SJSA1 (cell line): Measurements from ENCODE around the gene CELA3A. TPM values are rescaled to one million over a fixed set of nuclear protein-coding genes. Genes with fewer than 3 reads are reported as not detected.
"Not testable (repeated sequence)": the region's sequence is repeated elsewhere in the genome, so short reads cannot be mapped to it uniquely, and the experiment has no call there.

Experiments
- DNase-seq, 2 experiments: peaks; one replicate each; pipeline ENCODE4 v3.0.0-alpha.2; 2015 to 2020; ENCODE audit warnings: low spot score in 2 of 2, low read depth in 1 of 2
- H3K27ac ChIP-seq: fragments of 250-450 bp; sonication (Bioruptor Pico); 2 replicates; pipeline ENCODE4 v1.5.1; 2020; ENCODE audit warnings: mild to moderate bottlenecking, moderate library complexity
- H3K27me3 ChIP-seq: fragments of 250-450 bp; sonication (Bioruptor Pico); replicated peaks from 2 replicates; pipeline ENCODE4 v1.5.1; 2020; ENCODE audit warnings: mild to moderate bottlenecking, moderate library complexity
- H3K36me3 ChIP-seq: fragments of 250-450 bp; sonication (Bioruptor Pico); 2 replicates; pipeline ENCODE4 v1.5.1; 2020; ENCODE audit warnings: mild to moderate bottlenecking
- H3K4me1 ChIP-seq: fragments of 250-450 bp; sonication (Bioruptor Pico); replicated peaks from 2 replicates; pipeline ENCODE4 v1.6.1; 2021; ENCODE audit warnings: mild to moderate bottlenecking
- H3K4me3 ChIP-seq: fragments of 250-450 bp; sonication (Bioruptor Pico); 2 replicates; pipeline ENCODE4 v1.5.1; 2020; ENCODE audit warnings: mild to moderate bottlenecking
- H3K9me3 ChIP-seq: fragments of 250-450 bp; sonication (Bioruptor Pico); replicated peaks from 2 replicates; pipeline ENCODE4 v1.5.1; 2020; ENCODE audit warnings: mild to moderate bottlenecking
- total RNA-seq: library from RNA; depleted of rRNA; stranded (reverse); fragments of >200 nt; shearing (Covaris generic); gene quantifications from 2 replicates; pipeline ENCODE4 v1.2.3, GENCODE V29; 2014

The CELA3A gene
- total RNA-seq, 1 experiment from 2014 or later: not detected

DNA sequence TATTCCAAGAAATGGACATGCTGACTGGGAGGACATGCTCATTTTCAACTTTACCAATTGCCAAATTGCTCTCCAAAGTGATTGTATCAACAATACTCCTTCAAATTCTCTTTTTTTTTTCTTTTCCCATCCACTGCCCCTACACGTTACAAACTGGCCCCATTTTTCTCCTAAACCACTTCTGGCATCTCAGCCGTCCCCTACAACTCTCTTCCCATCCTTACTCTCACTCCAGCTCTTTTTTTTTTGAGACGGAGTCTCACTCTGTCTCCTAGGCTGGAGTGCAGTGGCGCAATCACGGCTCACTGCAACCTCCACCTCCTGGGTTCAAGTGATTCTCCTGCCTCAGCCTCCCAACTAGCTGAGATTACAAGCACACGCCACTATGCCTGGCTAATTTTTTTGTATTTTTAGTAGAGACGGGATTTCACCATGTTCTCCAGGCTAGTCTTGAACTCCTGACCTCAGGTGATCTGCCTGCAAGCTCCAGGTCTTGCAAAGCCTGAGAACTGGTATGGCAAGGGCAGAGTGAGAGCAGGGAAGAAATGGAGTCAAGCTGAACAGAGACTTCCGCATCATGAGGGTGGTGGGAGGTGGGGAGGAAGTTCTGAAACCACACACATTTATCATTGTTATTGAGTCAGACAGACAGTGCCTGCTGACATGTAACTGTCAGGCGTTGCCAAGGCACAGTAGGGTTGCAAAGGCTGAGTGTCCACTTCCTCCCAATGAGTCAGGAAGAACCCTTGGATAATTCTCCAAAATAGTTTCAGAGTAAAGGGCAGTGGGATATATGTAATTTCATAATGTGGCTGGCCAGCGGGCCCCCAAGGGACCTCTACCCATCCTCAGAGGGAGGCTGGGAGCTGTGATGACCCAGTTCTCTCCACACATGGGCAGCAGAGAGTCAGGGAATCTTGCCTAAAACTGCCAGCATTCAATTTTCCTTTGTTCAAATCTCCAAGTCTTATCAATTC lies 17.4 kb downstream of the CELA3A start:
- DNase-seq: peak; percentile 68 to 82
- Histone ChIP-seq H3K27me3 (no peaks in the 10 kb centered on the region), H3K36me3 (no peaks in the 10 kb centered on the region), H3K9me3 (no peaks in the 10 kb centered on the region), H3K27ac (peak overlapping the region; percentile 58), H3K4me1 (peaks cover 16% of the 10 kb centered on the region), H3K4me3 (no peak overlapping the region)

DNA sequence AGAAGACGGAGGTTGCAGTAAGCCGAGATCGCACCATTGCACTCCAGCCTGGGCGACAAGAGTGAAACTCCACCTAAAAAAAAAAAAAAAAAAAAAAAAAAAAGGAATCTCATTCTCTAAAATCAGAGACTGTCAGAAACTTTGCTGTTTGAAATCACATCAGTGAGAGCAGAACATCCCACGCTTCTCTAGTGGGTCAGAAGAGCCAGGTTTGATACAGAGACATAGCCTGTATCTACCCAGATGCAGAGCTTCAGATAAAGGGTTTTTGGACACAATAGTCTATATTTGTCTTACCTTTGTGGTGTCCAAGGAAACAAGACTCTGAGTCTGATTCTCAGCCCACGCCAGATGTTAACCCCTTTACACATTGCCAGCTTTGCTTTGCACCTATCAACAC lies 19.6 kb downstream of the CELA3A start:
- H3K36me3 ChIP-seq: peaks cover 4% of the 10 kb centered on the region

DNA sequence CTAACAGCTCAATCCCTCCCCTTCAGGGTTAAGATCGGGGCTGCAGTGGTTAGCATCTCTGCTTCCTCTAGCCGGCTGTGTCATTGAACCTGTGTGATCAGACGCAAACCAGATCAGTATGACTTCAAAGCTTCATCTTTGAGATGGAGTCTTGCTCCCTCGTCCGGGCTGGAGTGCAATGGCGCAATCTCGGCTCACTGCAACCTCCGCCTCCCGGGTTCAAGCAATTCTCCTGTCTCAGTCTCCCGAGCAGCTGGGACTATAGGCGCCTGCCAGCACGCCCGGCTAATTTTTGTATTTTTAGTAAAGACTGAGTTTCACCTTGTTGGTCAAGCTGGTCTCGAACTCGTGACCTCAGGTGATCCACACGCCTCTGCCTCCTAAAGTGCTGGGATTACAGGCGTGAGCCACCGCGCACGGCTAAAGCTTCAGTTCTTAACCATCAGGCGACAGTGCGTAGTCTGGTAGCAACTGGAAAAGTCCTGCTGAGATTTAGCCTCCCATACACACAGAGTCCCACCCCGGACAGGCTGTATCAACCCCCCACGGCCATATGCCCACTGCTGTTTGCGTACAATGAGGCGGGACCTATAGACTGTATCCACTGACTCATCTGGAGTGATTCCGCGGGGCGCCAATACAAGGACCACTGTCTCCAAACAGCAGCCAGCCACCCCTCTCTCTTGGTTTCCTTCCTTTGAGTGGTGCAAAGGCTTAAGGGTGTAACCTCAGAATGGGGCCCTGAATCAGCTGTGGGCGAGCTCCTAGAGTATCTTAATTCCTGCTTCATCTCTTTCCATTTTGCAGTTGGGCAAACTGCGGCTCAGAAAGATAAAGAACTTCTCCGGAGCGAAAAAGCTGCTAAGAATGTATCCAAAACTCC lies 23.3 kb downstream of the CELA3A start:
- H3K36me3 ChIP-seq: peaks cover 7% of the 10 kb centered on the region
- peaks cover 22% of the 10 kb centered on the region for H3K4me1 ChIP-seq
- no peaks in the 10 kb centered on the region for H3K9me3 ChIP-seq
- peak; percentile 79 to 88 for DNase-seq
- H3K4me3 ChIP-seq: peak overlapping the region; percentile 91
- H3K27ac ChIP-seq: peak overlapping the region; percentile 100
- H3K27me3 ChIP-seq: no peaks in the 10 kb centered on the region

More for the DNA sequence above, 19.6 kb downstream of the CELA3A start:
- no peaks in the 10 kb centered on the region for H3K27me3 ChIP-seq
- H3K9me3 ChIP-seq: no peaks in the 10 kb centered on the region
- no peak overlapping the region for H3K27ac ChIP-seq
- no peak overlapping the region for H3K4me3 ChIP-seq
- H3K4me1 ChIP-seq: peaks cover 29% of the 10 kb centered on the region
- no peak for DNase-seq

DNA sequence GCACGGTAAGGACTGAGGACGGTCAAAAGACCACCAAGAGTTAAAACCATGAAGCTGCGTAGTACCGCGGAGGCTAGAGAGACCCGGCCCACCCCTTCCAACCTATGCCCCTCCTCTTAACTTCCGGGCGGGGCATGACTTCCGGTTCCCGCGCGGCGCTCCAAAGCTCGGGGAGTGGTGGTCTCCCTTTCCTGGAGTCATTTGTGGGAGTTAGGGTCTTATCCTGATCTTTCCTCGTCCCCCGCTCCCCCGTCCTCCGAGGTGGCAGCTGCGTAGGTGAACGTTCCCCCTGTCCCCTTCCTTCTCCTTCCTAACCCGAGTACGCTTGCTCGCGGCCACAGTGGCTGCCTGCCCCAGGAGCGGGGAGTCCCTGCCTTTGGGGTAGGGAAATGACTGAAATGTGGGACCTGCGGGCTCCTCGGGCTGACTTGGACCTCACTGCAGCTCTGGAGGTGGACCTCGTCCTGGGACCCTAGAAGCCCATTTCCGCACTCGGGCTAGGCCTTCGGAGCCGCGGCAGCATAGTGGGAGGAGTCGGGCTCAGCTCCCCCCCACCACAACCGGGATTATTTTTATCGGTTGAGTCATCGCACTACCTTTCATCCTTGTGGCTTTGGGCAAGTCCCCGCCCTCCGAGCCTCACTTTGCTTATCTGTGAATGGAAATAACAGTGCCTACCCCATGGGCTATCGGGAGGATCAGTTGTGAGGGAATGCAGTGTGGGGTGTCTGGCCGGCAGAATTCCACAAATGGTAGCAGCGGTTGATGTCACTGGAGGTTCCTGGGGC lies 24.1 kb downstream of the CELA3A start:
- Histone ChIP-seq H3K4me1 (peaks cover 20% of the 10 kb centered on the region), H3K27ac (peak overlapping the region; percentile 100), H3K36me3 (peaks cover 7% of the 10 kb centered on the region), H3K27me3 (no peaks in the 10 kb centered on the region), H3K4me3 (peak overlapping the region; percentile 91), H3K9me3 (no peaks in the 10 kb centered on the region)
- DNase-seq: peak; percentile 93 to 95

DNA sequence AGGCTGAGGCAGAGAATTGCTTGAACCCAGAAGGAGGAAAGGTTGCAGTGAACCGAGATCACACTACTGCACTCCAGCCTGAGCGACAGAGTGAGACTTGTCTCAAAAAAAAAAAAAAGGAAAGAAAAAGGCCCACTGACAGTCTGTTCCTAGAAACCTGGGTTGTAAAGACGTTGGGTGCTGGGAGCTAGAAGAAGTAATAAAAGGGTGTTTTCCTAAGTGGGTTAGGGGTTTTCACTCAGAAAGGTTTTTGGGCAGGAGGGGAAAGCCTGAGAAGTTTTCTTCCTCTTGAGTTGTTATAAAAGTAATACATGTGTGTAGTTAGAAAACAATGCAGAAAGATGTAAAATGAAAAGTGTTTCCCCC lies 25.4 kb downstream of the CELA3A start:
- Histone ChIP-seq H3K27me3 (no peaks in the 10 kb centered on the region), H3K4me1 (peaks cover 20% of the 10 kb centered on the region), H3K27ac (no peak overlapping the region), H3K9me3 (no peaks in the 10 kb centered on the region), H3K4me3 (no peak overlapping the region), H3K36me3 (peaks cover 7% of the 10 kb centered on the region)
- no peak for DNase-seq

DNA sequence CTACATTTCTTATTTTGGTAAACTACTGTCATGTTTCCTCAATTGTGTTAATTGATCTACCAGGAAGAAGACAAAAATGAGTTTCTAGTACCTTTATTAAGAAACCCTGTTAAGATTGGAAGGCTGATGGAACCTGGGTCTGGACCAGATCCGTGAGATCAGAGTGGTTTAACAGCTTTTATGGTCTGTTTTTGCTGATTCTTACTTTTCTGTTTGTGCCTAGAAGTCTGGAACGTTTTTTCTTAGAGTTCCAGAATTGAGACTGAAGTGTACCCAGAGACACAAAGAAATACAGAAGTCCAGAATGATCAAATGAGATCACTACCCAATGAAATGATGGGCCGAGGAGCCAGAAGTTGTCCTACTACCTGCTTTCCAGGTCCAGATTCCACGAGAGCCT lies 28.6 kb downstream of the CELA3A start:
- Histone ChIP-seq H3K4me3 (no peak overlapping the region), H3K4me1 (peaks cover 7% of the 10 kb centered on the region), H3K27me3 (no peaks in the 10 kb centered on the region), H3K36me3 (peaks cover 7% of the 10 kb centered on the region), H3K9me3 (no peaks in the 10 kb centered on the region), H3K27ac (no peak overlapping the region)
- no peak for DNase-seq

DNA sequence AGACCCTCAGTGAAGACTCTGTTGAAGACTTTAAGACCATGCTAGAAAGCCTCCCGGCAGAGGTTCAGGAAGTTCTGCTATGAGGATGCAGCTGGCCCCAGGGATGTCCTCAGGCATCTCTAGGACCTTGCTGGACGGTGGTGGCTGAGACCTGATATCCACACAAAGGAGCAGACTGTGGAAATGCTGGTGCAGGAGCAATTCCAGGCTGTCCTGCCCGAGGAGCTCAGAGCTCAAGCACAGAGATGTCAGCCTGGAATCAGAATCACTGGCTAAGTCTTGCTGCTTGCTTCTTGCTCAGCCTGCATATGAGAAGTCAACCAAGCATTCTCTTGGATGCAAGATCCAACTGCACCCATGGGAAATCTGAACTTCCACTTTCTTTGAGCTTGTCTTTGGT lies 29.0 kb downstream of the CELA3A start:
- Histone ChIP-seq H3K27ac (no peak overlapping the region), H3K9me3 (no peaks in the 10 kb centered on the region), H3K27me3 (no peaks in the 10 kb centered on the region), H3K36me3 (peaks cover 6% of the 10 kb centered on the region), H3K4me3 (no peak overlapping the region), H3K4me1 (peaks cover 7% of the 10 kb centered on the region)
- DNase-seq: no peak

DNA sequence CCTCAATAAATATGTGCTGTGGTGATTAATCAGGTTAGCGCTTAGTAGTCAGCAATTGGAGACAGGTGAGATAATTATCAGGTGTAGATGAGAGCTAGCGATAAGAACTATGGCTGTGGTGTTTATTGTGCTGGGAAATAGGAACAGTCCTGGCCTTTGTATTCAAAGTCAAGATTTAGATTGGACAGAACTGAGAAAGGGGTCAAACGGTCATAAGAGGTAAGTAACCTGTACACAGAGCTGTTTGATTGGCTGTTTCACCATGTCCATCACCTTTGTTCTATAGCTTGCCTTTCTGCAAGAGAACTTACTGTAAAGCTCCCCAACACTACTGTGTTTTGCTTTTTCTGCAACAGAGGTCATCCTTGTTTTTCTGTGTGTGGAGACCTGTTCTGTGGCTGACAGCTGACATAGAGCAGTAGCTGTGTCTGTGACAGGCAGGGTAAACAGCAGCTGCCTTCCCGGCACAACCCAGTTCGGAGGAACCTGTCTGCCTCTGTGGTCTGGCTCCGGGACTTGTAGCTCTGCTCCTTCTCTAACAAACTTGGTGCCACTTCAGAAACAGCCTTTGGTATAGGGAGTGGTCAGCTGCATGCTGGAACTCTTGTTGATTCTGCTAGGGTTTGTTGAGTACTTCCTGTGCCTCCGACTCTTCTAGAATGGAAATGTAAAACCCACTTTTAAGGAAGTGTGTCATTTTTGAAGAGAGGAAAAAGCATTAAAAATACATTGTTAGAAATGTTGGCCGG lies 29.9 kb downstream of the CELA3A start:
- no peak overlapping the region for H3K27ac ChIP-seq

DNA sequence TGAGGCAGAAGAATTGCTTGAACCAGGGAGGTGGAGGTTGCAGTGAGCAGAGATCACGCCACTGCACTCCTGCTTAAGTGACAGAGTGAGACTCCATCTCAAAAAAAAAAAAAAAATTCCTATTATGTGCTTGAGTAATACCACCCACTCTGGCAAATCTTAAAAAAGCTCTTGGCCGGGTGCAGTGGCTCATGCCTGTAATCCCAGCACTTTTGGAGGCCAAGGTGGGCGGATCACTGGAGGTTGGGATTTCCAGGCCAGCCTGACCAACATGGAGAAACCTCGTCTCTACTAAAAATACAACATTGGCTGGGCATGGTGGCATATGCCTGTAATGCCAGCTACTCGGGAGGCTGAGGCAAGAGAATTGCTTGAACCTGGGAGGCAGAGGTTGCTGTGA lies 33.4 kb downstream of the CELA3A start:
- not testable (repeated sequence) for H3K4me1 ChIP-seq, DNase-seq, H3K4me3 ChIP-seq, H3K27ac ChIP-seq, H3K9me3 ChIP-seq, H3K36me3 ChIP-seq, H3K27me3 ChIP-seq

More for the DNA sequence above, 29.9 kb downstream of the CELA3A start:
- H3K4me3 ChIP-seq: no peak overlapping the region
- 0 out of 2 replicates have a peak, but pooled peaks cover 3% of the 10 kb centered on the region for H3K36me3 ChIP-seq
- no peak for DNase-seq
- peaks cover 2% of the 10 kb centered on the region for H3K4me1 ChIP-seq
- H3K27me3 ChIP-seq: no peaks in the 10 kb centered on the region
- no peaks in the 10 kb centered on the region for H3K9me3 ChIP-seq

DNA sequence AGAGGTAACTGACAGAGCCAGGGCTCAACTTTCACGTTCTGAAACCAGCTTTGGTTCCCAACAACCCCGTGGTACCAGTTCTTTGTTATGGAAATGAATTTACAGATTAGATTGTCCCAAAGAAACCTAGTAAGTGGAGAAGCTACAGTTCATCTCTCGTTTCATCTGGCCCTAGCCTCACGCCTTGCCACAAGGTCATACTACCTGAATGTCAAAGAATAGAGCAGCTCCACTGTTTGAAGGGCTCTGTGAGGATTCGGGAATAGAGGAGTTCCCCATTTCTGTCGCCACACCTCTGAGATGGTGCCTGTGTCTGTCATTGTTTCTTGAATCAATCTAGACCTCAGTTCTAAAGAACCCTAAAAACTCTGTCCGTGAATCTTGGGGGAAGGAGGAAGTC lies 36.1 kb downstream of the CELA3A start:
- DNase-seq: no peak
- Histone ChIP-seq H3K9me3 (no peaks in the 10 kb centered on the region), H3K27ac (no peak overlapping the region), H3K4me3 (no peak overlapping the region), H3K27me3 (no peaks in the 10 kb centered on the region), H3K4me1 (peaks cover 6% of the 10 kb centered on the region; the same call in 1 of the 2 replicates), H3K36me3 (no peaks in the 10 kb centered on the region)

DNA sequence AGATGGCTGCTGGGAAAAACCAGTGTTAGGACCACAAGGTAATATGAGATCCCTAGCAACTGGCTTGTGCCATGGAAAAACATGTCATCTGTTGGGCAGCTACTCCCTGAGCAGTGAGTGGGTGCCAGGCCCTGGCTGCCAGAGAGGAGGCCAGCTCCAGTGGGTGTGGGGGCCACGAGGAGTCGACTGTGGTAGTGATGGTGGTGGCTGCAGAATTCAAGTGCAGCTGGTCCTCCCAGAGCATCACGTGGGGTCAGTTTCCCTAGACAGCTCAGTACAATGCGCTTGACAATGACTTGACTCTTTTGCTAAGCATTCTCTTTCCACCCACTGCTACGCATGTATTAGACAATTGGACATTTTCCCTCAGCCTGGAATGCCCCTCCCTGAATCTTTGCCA lies 36.6 kb downstream of the CELA3A start:
- Histone ChIP-seq H3K27ac (no peak overlapping the region), H3K36me3 (no peaks in the 10 kb centered on the region), H3K4me1 (peaks cover 6% of the 10 kb centered on the region; the same call in 1 of the 2 replicates), H3K27me3 (no peaks in the 10 kb centered on the region), H3K4me3 (no peak overlapping the region), H3K9me3 (no peaks in the 10 kb centered on the region)
- DNase-seq: no peak

DNA sequence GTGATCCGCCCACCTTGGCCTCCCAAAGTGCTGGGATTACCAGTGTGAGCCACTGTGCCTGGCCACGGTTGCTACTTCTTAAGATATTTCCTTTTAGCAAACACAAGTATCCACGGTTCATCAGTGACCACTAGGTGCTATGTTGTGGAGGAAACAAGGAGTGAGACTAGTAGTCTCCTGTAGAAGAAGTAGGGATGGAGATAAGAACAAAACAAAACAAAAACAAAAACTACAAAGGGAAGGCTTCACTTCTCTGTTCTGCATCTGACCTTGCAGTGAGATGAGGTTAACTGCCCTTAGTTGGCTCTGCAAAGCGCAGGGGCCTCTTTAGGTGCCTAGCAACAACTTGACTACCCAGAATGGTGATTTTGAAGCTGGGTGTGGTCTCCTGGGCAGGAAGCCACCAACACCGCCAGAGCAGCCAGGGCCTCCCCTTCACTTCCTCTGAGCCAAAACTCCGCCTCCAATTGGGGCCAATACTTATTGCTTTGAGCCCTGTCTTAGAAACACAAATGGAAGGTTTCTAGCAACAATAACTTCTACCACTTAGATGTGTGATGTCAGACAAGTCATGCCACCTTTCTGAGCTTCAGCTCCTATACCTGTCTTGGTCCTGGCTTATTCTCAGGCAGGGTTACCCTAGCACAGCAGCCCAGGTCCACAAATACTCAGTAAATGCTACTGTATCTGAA lies 38.3 kb downstream of the CELA3A start:
- Histone ChIP-seq H3K4me1 (peaks cover 6% of the 10 kb centered on the region), H3K27me3 (no peaks in the 10 kb centered on the region), H3K27ac (no peak overlapping the region), H3K9me3 (no peaks in the 10 kb centered on the region), H3K36me3 (no peaks in the 10 kb centered on the region), H3K4me3 (no peak overlapping the region)
- DNase-seq: no peak
